Fibroblast of skin of back (primary cell): ENCODE data around the gene CNNM3.
"Not testable (repeated sequence)": the region's sequence is repeated elsewhere in the genome, so short reads cannot be mapped to it uniquely, and the experiment has no call there.

Experiments used
- DNase-seq: peaks from one replicate; pipeline ENCODE4 v3.0.0-alpha.2; 2013

Gene CNNM3

GRCh38 chr2:96799623-96799935 is 16.5 kb upstream of the CNNM3 start:
- DNase-seq, result no peak

- no peak for DNase-seq
Measured at GRCh38 chr2:96800061-96801004, 15.7 kb upstream of the CNNM3 start.

DNA sequence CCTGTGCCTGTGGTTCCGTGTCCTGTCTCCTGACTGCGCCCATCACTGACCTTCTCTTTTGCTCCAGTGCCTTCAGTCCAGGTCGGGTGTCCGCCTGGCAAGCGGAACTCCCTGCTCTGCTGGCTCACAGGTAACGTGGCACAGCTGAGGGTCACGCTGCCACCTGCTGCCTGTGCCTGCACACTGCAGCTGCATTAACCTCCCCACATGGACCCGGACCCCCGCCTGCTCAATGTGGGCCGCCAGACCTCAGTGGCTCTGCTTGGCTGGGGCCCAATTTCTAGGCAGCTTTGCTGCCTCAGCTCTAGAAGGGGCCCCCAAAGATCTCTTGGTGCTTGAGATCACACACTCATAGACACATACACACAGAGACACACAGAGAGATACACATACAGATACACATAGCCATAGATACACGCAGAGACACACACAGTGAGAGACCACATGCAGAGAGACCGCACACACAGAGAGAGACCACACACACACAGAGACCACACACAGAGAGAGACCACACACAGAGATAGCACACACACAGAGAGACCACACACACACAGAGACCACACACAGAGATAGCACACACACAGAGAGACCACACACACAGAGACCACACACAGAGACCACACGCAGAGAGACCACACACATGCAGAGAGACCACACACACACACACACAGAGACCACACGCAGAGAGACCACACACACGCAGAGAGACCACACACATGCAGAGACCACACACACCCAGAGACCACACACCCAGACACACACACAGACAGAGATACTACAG is 14.9 kb upstream of the CNNM3 start:
- peak; percentile 34 for DNase-seq

GRCh38 chr2:96801786-96802595 is 14.1 kb upstream of the CNNM3 start:
- DNase-seq, result no peak

- no peak for DNase-seq
Measured at GRCh38 chr2:96802721-96803120, 13.3 kb upstream of the CNNM3 start.

DNA sequence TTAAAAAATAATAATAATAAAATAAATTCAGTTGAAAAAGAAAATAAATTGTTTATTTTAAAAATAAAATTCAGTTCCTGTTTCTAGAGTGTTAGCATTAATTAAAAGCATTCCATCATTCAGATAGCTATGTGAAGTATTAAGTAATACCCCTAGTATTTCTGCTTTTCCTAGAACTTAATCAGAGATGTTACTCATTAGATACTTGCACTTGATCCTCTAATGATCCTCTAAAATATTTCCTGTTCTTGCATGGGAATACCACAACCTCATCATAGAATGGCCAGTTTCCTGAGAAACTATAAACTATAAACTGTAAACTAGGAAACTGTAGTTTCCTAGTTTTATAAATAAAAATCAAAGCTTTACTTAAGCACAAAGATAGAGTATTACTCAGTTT is 11.1 kb upstream of the CNNM3 start:
- no peak for DNase-seq

DNA sequence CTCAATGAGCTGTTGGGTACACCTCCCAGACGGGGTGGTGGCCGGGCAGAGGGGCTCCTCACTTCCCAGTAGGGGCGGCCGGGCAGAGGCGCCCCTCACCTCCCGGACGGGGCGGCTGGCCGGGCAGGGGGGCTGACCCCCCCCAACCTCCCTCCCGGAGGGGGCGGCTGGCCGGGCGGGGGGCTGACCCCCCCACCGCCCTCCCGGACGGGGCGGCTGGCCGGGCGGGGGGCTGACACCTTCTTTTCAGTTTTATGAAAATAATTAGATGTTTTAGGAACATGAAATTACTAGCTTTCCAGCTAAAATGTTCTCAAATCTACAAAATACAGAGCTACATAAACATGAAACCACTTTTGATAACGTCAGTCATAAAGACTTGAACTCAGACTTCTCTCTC is 10.1 kb upstream of the CNNM3 start:
- not testable (repeated sequence) for DNase-seq

DNA sequence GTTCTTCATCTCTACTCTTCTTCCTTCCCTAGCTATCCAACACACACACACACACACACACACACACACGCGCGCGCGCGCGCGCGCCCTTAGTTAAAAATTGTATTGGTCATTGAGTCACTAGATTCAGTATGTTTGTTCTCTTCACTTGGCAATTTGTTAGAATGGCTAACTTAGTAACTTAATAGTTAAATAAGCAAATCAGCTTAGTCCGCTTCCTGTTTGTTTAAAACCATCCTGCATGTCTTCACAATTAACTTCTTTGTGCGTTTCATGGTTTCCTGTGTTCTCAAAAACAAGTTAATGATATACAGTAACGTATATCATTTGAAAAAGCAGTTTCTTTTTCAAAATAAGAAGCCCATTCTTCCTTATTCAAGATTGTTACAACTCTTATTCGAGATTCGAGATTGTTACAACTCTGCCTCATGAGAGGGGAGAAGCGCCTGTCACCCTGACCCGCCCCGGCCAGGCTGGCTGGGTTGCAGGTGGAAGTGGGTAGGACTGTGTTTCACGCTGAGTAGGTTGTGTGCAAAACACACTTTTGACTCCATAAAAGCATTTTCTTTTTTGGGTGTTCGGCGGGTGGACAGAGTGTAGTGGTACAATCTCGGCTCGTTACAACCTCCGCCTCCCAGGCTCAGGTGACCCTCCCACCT is 9.5 kb upstream of the CNNM3 start:
- no peak for DNase-seq

DNA sequence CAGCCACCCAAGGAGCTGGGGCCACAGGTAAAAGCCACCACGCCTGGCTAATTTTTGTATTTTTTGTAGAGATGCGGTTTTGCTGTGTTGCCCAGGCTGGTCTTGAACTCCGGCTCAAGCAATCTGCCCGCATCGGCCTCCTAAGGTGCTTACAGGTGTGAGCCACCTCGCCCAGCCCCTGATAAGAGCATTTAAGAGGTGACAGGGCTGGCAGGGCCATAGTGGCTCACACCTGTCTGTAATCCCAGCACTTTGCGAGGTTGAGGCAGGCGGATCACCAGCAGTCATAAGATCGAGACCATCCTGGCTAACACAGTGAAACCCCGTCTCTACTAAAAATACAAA is 9.0 kb upstream of the CNNM3 start:
- no peak for DNase-seq

DNA sequence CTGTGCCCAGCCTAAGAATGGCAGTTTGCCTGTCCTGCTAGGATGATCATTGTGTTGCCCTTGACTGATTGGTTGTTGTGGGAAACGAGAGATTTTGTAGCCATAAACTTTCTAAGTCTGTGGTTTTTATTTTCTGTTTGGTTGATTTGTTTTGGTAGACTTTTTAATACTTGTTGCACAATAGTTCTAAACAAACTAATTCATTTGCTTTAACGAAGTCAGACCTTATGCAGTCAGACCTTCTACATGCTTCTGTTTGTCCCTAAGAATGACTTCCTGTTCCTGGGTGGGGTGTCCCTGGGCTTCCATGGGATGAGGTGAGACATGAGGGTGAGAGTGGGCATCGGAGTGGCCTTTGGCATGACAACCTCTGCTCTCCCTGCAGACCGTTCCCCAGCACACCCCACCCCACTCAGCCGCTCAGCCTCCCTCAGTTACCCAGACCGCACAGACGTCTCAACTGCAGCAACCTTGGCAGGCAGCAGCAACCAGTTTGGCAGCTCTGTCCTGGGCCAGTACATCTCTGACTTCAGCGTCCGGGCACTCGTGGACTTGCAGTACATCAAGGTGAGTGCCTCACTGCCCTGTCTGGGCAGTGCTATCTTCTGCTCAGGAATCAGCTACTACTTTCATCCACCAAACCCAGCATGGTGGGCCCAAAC is 7.8 kb upstream of the CNNM3 start:
- no peak for DNase-seq

GRCh38 chr2:96809216-96809882 is 6.7 kb upstream of the CNNM3 start:
- no peak for DNase-seq

DNA sequence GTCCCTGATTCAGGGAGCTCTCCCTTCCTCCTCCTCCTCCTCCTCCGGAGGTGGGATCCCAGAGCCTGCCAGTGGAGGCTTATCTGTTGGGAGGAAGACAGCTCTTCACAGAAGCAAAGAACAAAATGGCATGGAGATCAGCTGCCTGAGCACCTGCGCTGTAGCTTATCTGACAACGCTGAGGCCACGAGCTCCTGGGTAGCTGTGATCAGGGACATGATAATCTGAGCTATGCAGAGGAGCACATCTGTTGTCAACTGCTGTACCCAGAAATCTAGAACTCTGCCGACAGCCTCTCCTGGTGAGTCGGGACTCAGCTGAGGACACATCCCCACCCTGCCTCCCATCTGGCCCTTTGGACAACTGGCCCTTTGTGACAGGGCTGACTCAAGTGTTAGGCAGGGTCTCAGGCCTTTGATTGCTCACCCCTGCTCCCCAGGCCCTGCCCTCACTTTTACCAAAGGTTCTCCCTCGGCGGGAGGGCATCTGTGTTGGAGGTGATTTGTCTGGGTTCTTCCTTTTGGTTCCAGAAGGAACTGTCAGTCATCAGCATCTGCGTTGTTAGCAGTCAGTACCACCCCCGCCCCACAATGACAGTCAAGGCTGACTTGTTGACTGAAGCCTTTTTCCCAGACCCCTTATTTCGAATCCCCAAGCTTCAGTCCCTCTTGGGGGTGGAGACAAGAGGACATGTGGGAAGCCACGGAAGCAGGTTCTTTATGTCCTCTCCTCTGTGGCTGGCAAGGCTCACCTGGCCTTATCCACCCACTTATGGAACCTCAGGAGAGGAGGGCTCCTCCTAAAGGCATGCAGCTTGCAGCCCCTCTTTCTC is 5.9 kb upstream of the CNNM3 start:
- no peak for DNase-seq

DNA sequence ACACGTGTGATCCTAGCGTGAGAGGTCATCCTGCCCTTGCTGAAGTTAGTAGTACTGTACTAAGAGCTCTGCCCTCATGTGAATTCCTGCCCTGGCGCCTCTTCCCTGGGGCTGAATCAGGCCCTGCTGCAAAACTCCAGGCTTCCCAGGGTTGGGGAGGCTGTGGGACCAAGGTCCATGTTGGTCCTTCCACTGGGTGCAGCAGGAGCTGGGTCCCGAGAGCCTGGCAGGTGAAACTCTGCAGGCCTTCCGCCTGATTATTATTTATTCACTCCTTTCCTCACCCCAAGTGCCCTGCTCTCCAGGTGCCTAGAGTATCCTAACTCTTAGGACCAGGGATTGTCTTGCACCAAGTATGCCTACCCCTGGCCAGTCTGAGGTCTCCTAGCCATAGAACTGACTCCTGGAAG is 5.3 kb upstream of the CNNM3 start:
- DNase-seq, result no peak

GRCh38 chr2:96811917-96812316 is 4.2 kb upstream of the CNNM3 start:
- peak; percentile 50 for DNase-seq

DNA sequence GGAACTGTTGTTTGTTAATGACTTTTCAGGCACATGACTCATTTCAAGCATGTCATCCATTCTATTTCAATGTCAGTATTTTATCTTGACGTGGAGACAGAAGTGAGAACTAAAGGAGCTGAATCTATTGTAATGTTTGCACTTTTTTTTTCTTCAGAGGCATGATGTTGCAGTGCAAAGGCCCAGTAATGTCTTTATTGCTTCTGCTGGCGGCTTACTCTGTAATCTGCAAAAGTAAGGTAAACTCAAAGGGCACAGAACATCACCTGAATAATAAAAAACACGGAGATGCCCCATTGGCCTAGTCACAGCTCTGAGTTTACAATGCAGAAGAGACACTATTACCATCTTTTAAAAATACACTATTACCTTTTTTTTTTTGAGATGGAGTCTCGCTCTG is 2.4 kb upstream of the CNNM3 start:
- no peak for DNase-seq

- DNase-seq, result no peak
Measured at GRCh38 chr2:96815326-96816126, 542 bp upstream of the CNNM3 start.

GRCh38 chr2:96816836-96817702 is 1.0 kb downstream of the CNNM3 start:
- DNase-seq, result no peak

DNA sequence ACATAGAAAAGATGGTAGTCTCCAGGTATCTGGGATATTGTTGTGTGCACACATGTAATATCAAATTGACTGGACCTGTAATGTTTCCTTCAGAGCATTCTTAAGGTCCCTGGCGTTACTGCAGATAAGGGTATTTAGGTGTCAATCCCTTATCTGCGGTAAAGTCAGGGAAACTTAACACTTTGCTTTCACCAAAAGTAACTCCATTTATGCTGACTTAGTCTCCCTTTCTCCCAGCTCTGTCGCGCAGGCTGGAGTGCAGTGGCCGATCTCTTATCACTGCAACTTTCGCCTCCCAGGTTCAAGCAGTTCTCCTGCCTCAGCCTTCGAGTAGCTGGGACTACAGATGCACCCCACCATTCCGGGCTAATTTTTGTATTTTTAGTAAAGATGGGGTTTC is 1.8 kb downstream of the CNNM3 start:
- no peak for DNase-seq
